Fibroblast of skin of right biceps (primary cell): ENCODE measurements around the gene SAMD9L.
"Not testable (repeated sequence)": the region's sequence is repeated elsewhere in the genome, so short reads cannot be mapped to it uniquely, and the experiment has no call there.

ENCODE experiments used
- DNase-seq: peaks from one replicate; pipeline ENCODE4 v3.0.0-alpha.2; 2013

Gene SAMD9L

DNA sequence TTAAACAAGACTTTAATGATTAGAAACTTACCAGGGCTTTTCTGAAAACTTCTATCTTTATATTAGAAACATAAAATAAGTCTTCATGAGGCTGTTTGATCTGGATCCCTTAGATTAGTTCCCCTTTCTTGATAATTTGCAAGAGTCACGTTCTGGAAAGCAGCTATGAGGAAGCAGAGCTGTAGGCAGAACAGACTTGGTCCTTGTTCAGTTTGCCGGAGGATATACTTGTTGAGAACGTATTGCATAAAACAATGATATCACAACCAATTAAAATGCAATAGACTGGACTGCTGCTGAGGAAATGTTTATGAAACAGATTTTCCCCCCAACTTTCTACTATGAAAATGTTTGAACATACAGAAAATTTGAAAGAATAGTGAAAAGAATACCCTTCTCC, 2.8 kb downstream of the SAMD9L start:
- no peak for DNase-seq

DNA sequence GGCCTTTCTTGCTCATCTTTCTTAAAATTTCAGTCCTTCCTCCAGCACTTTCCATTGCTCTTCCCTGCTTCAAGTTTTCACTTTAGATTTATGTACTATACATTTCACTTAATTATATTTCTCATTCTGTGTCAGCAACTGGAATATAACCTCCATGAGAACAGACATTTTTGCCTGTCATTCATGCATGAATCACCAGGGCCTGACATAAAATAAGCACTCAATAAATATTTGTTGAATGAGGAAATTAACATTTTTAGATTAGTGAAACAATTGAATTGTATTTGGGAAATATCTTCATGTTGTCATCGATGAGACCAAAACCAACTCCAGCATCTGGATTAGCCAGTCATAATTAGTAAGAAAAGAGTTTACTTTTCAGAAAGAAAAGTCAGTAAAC, 6.1 kb downstream of the SAMD9L start:
- DNase-seq: peak; percentile 30

DNA sequence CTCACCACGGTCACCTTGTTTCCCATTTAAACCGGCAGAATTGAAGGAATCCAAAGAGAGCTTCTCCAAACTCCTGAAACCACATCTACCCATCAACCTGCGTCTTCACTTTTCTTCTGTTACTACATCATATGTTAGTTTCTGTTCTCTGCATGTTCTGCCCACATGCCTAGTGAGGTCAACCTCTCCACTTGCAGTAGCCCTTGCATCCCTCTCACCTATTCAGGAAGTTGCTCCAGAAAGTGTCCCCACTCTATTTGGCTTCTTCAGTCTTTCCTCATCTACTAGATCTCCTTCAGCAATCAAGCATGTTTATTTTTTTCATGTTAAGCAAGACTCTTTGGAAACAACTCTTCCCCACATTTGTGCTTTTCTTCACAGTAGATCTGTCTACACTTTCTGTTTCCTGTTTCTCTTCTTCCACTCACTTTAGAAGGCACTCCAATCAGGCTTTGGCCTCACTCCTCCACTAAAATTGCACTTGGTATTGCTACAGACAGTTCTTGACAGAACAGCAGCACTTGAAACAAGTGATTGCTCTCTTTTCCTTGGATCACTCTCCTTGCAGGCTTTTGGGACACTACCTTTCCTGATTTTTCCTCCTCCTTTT, 7.5 kb downstream of the SAMD9L start:
- no peak for DNase-seq

DNA sequence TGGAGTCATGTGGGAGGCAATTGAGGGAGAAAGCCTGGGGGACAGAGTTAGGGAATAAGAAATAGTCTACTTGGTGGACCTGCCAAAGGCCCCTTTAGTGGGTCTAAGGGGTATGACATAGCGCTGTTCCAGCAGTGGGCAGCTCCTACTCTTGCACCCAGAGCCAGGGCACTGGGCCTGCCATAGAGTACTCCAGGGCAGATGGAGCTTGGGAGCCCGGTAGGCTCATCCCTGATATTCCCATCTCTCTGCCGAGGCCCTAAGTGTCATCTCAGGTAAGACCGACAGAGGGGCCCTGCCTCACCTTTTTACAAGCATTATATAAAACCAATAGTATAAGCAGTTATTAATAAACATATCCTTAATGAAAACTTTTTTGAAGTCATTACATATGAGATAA, 9.6 kb downstream of the SAMD9L start:
- DNase-seq: no peak

DNA sequence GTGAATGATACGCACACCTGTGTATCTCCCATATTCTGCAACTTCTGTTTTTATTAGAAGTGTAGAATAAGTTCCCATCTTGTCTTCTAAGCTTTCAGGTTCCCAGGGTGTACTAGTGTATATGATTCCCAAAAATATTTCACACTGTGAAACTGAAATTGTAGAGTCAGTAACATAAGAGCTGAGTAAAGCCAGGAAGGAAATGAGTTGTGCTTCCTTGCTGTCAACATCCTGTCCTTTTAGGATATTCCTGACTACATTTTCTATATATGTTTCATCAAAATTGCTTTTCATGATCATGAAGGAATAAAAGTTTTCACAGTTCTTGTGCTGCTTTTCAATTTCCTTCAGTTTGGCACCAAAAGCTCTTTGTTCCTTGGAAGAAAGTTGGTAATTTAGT, 15.2 kb downstream of the SAMD9L start:
- DNase-seq: no peak

DNA sequence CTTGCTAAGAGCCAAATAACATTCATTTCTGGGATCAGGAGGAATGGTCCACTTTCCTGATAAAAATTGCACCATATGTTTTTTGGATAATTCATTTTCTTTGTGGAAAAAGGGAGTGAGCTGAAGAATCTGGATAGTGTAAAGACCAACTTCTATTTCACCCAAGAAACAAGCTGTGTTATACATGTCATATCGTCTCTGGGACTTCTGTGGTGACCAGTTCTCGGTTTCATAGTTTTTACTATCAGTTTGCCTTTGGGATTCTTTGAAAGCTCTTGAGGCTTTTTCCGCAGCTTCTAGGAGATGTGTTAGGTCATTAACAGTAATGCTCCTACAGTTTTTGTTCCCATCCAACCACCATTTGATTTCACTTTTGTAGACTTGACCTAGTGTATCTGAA, 16.0 kb downstream of the SAMD9L start:
- no peak for DNase-seq

DNA sequence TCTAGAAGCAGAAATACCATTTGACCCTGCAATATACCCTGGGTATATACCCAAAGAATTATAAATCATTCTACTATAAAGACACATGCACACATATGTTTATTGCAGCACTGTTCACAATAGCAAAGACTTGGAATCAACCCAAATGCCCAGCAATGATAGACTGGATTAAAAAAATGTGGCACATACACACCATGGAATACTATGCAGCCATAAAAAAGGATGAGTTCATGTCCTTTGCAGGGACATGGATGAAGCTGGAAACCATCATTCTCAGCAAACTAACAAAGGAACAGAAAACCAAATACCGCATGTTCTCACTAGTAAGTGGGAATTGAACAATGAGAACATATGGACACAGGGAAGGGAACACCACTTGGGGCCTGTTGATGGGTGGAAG, 21.2 kb downstream of the SAMD9L start:
- not testable (repeated sequence) for DNase-seq

DNA sequence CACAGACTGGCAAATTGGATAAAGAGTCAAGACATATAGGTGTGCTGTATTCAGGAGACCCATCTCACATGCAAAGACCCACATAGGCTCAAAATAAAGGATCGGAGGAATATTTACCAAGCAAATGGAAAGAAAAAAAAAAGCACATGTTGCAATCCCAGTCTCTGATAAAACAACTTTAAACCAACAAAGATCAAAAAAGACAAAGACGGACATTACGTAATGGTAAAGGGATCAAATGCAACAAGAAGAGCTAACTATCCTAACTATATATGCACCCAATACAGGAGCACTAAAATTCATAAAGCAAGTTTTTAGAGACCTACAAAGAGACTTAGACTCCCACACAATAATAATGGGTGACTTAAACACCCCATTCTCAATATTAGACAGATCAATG, 24.7 kb downstream of the SAMD9L start:
- DNase-seq: not testable (repeated sequence)

DNA sequence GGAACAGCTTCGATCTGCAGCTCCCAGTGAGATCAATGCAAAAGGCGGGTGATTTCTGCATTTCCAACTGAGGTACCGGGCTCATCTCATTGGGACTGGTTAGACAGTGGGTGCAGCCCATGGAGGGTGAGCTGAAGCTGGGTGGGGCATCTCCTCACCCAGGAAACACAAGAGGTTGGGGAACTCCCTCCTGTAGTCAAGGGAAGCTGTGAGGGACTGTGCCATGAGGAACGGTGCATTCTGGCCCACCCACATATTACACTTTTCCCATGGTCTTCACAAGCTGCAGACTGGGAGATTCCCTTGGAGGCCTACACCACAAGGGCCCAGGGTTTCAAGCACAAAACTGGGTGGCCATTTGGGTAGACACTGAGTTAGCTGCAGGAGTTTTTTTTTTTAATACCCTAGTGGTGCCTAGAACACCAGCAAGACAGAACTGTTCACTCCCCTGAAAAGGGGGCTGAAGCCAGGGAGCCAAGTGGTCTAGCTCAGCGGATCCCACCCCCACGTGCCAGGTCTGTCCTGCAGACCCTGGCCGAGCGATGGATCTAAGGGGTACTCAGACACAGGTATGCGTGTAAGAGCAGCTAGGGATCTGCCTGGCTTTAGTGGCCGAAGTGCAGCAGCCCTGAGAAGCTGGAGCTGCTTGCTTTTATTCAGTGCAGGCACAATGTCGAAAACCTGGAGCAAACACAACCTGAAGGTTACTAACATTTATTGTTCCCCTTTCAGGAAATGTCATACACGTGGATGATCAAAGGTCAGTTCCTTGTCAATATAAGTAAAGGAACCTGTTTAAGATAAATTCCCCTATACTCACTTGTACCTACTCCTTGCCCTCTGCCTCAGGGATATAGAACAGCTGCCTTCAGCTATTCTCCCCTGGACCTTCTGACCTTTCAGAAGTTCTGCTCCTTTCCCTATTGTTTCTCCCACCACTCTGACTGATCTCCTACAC, 27.3 kb downstream of the SAMD9L start:
- no peak for DNase-seq

DNA sequence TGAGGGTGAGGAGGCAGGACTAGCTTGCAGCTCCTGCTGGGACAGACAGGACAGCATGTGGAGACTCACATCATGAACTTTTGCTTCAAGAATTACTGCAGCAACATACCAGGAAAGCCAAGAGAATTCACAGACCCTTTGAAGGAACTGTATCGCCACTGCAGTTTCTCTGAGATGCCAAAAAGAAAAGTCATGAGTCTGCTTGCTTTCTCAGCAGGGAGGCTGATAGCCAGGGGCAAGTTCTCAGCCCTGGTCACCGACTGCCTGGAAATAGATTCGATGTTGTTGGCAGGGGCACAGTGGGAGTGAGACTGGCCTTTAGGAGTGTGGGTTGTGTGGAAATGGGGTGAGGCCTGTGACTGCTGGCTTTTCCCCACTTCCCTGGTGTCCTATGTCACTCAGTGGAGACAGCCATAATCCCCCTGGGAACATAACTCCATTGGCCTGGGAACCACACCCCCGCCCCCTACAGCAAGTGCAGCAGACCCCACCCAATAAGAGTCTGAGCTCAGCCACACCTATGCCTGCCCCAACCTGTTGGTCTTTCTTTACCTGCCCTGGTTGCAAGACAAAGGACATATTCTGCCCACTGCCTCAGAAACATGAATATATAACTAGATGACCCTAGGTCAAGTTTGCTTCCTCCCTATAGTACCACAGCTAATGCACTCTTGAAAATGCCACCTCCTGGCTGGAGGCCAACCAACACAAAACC, 28.8 kb downstream of the SAMD9L start:
- no peak for DNase-seq

DNA sequence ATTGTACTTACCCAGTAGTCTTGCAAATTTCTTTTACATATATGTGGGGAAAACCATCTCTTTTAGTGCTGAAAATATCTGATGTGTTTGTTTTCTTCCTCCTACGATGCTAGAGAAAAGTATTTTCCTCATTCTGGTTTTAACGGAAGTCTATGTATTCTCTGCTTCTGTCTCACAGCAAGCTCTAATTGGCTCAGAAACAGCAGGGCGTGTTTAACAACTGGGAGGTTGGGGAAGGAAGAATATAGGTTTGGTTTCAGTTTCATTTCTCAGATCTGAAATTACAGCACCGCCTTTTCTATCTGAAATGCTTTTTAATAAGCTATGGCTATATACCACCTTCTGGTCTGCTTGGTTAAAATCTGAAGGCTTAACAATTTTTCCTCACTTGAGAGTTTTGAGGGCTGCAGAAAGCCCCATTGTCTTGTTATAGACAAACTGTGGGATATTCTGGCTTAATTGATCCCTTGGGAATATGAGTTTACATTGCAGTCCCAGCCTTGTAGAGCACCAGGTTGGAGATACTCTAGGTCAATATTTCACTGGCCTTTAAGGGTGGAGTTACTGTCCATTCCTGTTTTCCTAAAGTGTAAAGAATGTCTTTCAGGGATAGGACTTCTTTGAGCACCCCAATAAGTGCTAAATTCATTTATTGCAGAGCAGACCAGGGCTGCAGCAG, 30.2 kb downstream of the SAMD9L start, which contains the start of gene SAMD9:
TSS of gene SAMD9 (minus strand) at position 128 of the 679 bp plus-strand sequence. CDS start 11,882 bp downstream, outside the sequence.
- DNase-seq: peak; percentile 81

DNA sequence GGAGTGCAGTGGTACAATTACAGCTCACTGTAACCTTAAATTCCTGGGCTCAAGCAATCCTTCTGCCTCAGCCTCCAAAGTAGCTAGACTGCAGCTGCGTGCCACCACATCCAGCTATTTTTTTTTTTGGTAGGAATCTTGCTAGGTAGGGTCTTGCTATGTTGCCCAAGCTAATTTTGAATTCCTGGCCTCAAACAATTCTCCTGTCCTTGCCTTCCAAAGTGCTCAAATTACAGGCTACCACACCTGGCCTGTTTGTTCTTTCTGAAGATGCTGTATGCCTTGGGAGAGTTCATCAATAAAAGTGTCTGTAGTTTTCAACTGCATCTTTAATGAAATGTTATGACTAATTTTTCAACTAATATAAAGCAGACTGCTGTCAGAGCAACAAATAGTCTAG, 30.9 kb downstream of the SAMD9L start:
- DNase-seq: no peak

DNA sequence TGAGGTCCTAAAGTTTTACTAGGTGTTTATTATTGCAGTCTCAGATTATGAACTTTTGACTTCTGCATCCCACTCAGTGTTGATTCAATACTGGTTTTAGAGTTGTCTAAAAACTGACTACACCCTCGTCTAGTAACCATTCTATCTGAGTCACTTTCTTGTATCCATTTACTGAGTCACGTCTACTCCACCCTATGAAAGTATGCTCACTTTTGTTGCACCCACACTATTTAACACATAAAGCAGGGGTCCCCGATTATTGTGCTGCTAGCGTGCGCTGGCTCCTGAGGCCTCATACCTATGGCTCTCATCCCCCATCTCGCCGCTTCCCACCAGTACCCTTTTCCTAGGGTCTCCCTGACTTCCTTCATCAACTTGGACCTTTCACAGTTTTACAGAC, 32.4 kb downstream of the SAMD9L start:
- DNase-seq: peak; percentile 61

DNA sequence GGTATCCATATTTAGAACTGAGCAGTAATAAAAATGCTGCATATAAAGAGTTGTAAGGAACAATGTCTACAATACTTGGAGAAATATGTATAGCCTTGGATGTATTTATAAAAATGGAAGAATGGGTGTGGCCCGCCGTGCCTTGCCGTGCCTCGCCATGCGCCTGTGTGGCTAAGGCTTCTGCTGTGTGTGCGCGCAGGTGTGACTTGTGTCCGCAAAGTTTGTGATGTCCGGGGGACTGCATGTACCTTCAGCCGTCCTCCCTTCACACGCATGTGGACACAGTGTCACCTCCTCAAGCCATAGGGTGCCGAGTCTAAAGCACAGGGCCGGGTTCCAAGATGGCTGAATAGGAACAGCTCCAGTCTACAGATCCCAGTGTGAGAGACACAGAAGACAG, 40.2 kb downstream of the SAMD9L start:
- DNase-seq: no peak

DNA sequence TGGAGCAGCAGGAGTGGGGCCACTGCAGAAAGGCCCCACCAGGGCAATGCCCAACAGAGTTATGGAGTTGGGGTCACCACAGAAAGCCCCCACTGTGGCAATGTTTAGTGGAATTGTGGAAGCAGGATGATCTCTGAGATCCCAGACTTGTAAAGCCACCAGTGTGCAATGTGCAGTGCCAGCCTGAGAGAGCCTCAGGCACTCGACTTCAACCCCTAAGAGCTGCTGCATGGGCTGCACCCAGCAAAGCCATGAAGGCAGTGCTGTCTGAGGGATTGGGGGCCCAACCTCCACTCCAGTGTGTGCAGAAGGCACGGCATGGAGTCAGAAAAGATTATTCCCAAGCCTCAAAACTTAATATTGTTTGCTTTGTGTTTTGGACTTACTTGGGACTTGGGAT, 50.8 kb downstream of the SAMD9L start:
- no peak for DNase-seq

DNA sequence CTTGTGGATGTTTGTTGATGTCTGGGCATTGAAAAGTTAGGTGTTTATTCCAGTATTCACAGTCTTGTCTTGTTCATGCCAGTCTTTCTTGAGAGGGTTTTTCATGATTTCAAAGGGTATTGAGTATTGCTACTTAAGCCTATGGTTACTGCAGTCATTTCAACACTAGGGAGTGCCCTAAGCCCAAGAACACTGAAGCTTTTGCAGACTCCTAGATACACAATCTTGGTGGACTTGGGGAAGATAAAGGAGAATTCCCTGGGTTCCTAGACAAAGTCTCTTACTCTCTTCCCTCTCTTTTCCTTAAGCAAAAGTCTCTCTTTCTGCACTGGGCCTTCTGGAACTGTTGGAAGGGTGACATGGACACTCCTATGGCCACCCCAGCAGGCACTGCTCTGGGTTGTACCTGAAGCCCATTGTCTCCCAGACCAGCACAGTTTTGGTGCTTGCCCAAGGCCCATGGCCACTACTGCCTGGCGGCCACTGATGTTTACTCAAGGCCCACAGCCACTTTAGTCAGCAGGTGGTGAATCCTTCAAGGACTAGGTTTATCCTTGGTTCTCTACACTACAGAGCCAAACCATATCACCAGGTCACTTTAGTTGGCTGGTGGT, 55.3 kb downstream of the SAMD9L start:
- DNase-seq: peak; percentile 35
